K562 (cell line): ENCODE data around the gene SLC9C2. TPM values are rescaled to one million over a fixed set of nuclear protein-coding genes. Genes with fewer than 3 reads are reported as not detected.
"Not testable (repeated sequence)": the region's sequence is repeated elsewhere in the genome, so short reads cannot be mapped to it uniquely, and the experiment has no call there.

Experiments
- ATAC-seq: fragments of 200-7000 bp; cut with Tn5 transposase; 3 replicates; pipeline ENCODE4 v1.9.1; 2020; ENCODE audit warnings: moderate library complexity
- BruUV-seq: library from RNA; stranded (reverse); fragments of 400-500 nt; replicated peaks from 2 replicates; lab custom pipeline; 2021; lab: Mats Ljungman, UMichigan
- CTCF ChIA-PET: fragments of 300-600 bp; formaldehyde crosslinking; extraction: SDS; loops from one replicate; lab custom pipeline; 2021; ENCODE audit warnings: low intra/inter-chr PET ratio; lab: Yijun Ruan, JAX
- POLR2A ChIA-PET: fragments of 300-600, 350-650 bp; sonication (Branson Sonifier 250); formaldehyde crosslinking; extraction: SDS; loops from one replicate; lab custom pipeline; 2021; ENCODE audit warnings: antibody characterized with exemption, inconsistent platforms; lab: Yijun Ruan, JAX
- DNase-seq, 4 experiments: peaks; one replicate each; pipeline versions ENCODE4 v3.0.0 to v3.0.0-alpha.2; 2011 to 2018; ENCODE audit warnings: low spot score in 3 of 4, mixed read lengths in 3 of 4; ENCODE audit errors: extremely low read depth in 1 of 4
- FAIRE-seq: peaks from 2 replicates; lab custom pipeline; 2011; peaks lifted over from hg19 to GRCh38; lab: Jason Lieb, UNC
- H2AFZ ChIP-seq: 2 replicates; pipeline ENCODE4 v1.6.0; 2011; ENCODE audit warnings: low read depth, low read length, control low read depth, inconsistent platforms
- H3K27ac ChIP-seq: fragments of 200-600 bp; 3 replicates; pipeline ENCODE4 v1.8.0; 2011; ENCODE audit warnings: low read depth, mild to moderate bottlenecking, control low read depth, inconsistent platforms, low read length, moderate library complexity, mixed read lengths; ENCODE audit errors: extremely low read depth
- H3K27me3 ChIP-seq, 2 experiments: fragments of 300-600 bp in 1 of 2; 2 replicates in 1 of 2; 3 replicates in 1 of 2; pipeline versions ENCODE4 v1.6.0 to v1.8.0; 2011; ENCODE audit warnings: inconsistent platforms in 2 of 2, low read length in 2 of 2, mild to moderate bottlenecking in 1 of 2, mixed read lengths in 1 of 2, moderate library complexity in 1 of 2; ENCODE audit not compliant: control insufficient read depth in 2 of 2, insufficient read depth in 2 of 2
- H3K36me3 ChIP-seq: fragments of 300-600 bp; 3 replicates; pipeline ENCODE4 v1.8.0; 2011; ENCODE audit warnings: mild to moderate bottlenecking, low read length, inconsistent platforms; ENCODE audit not compliant: control insufficient read depth, insufficient read depth
- H3K4me1 ChIP-seq, 2 experiments: fragments of 200-600 bp in 1 of 2; replicated peaks in 1 of 2; 2 replicates in 1 of 2; 3 replicates in 1 of 2; pipeline versions ENCODE4 v1.5.1 to v1.8.0; 2011; ENCODE audit warnings: inconsistent platforms in 2 of 2, low read length in 2 of 2, mild to moderate bottlenecking in 1 of 2, mixed read lengths in 1 of 2, moderate library complexity in 1 of 2; ENCODE audit not compliant: control insufficient read depth in 2 of 2, insufficient read depth in 2 of 2
- H3K4me2 ChIP-seq: 2 replicates; pipeline ENCODE4 v1.6.1; 2011; ENCODE audit warnings: low read length, control low read depth, inconsistent platforms, mixed read lengths; ENCODE audit not compliant: insufficient read depth
- H3K4me3 ChIP-seq: fragments of 200-600 bp; sonication (generic), shearing (Covaris generic); 2 replicates; pipeline ENCODE4 v1.5.1; 2016; ENCODE audit warnings: control low read depth, inconsistent platforms
- H3K79me2 ChIP-seq: fragments of 200-600 bp; 3 replicates; pipeline ENCODE4 v1.8.0; 2011; ENCODE audit warnings: low read length, inconsistent platforms; ENCODE audit not compliant: control insufficient read depth, insufficient read depth
- H3K9ac ChIP-seq, 2 experiments: 2 replicates each; pipeline versions ENCODE4 v1.6.0 to v1.6.1; 2011; ENCODE audit warnings: low read depth in 2 of 2, low read length in 2 of 2, control low read depth in 1 of 2, inconsistent platforms in 1 of 2, mild to moderate bottlenecking in 1 of 2, mixed read lengths in 1 of 2; ENCODE audit not compliant: insufficient read depth in 1 of 2
- H3K9me1 ChIP-seq: one replicate; pipeline ENCODE4 v1.6.0; 2011; ENCODE audit warnings: inconsistent platforms, mild to moderate bottlenecking, low read length, moderate library complexity; ENCODE audit not compliant: control insufficient read depth, insufficient read depth
- H3K9me3 ChIP-seq: replicated peaks from 2 replicates; pipeline ENCODE4 v1.5.1; 2011; ENCODE audit warnings: low read depth, low read length, inconsistent platforms; ENCODE audit not compliant: control insufficient read depth, insufficient read depth
- H4K20me1 ChIP-seq: replicated peaks from 2 replicates; pipeline ENCODE4 v1.6.1; 2011; ENCODE audit warnings: low read length, inconsistent platforms, mixed read lengths; ENCODE audit not compliant: control insufficient read depth, insufficient read depth
- CBX3 ChIP-seq, 2 experiments: IDR thresholded peaks; 1 replicate in 1 of 2; 2 replicates in 1 of 2; pipeline ENCODE4 v1.6.1; 2012; ENCODE audit warnings: inconsistent platforms in 2 of 2, low read length in 2 of 2, borderline replicate concordance in 1 of 2, control low read depth in 1 of 2
- TRIM28 ChIP-seq: fragments of 450-650 bp; IDR thresholded peaks from 2 replicates; pipeline ENCODE4 v1.6.1; 2017
- ZNF561 ChIP-seq: fragments of 450-650 bp; formaldehyde crosslinking; conservative IDR thresholded peaks from 2 replicates; pipeline ENCODE4 v1.4.0; 2020; ENCODE audit warnings: mild to moderate bottlenecking, moderate library complexity
- WGBS: fragments of 100-300 bp; shearing (Covaris generic); methylation state at CpG from one replicate; pipeline ENCODE4 v1.1.6; 2016; ENCODE audit warnings: low coverage, mixed read lengths; ENCODE audit not compliant: insufficient coverage; ENCODE audit errors: missing lambda C conversion rate; 5-methylcytosine and 5-hydroxymethylcytosine counted together
- in situ Hi-C: fragments of 300-500 bp; cut with MboI; formaldehyde crosslinking; loops from 4 replicates; pipeline ENCODE4 v1.15.0; 2018; ENCODE audit warnings: inconsistent platforms, mixed read lengths
- intact Hi-C: fragments of 100-400 bp; cut with micrococcal nuclease; formaldehyde crosslinking; loops from 2 replicates; pipeline ENCODE4 v1.14.2; 2022
- polyA plus RNA-seq, 8 experiments: library from polyadenylated mRNA; depleted of rRNA in 4 of 8; stranded (reverse) in 5 of 8; unstranded in 3 of 8; fragments of >200 nt; fragmentation: Nextera tagmentation in 2 of 8; fragmentation: Illumina TruSeq in 1 of 8; extraction: Ambion mirVana in 2 of 8; extraction: Trizol in 1 of 8; gene quantifications; 2 replicates each; pipeline versions ENCODE4 v1.2.1 to v1.2.3, GENCODE V29; 2011 to 2014; ENCODE audit warnings: inconsistent platforms in 1 of 8, missing spikeins in 1 of 8
- total RNA-seq, 7 experiments: library from RNA; depleted of rRNA in 6 of 7; stranded (reverse); fragments of >200 nt in 6 of 7; fragmentation: Illumina TruSeq in 2 of 7; extraction: Trizol in 2 of 7; gene quantifications; 2 replicates each; pipeline versions ENCODE4 v1.2.1 to v1.2.3, GENCODE V29; 2011 to 2021; ENCODE audit warnings: low replicate concordance in 1 of 7
- TF ChIP-seq, protein P1 (sequence below): fragments of 450-650 bp; IDR thresholded peaks from 2 replicates; pipeline ENCODE4 v1.6.1; 2018; ENCODE audit warnings: mild to moderate bottlenecking, low read depth; ENCODE audit not compliant: partially characterized antibody

Gene SLC9C2
- total and polyA plus RNA-seq, 9 of the 15 experiments (the other 6 are each of a cell fraction or from before 2014, with no cell fraction given), result 0.11 to 0.22 (median 0.15) TPM; not detected in 5

DNA sequence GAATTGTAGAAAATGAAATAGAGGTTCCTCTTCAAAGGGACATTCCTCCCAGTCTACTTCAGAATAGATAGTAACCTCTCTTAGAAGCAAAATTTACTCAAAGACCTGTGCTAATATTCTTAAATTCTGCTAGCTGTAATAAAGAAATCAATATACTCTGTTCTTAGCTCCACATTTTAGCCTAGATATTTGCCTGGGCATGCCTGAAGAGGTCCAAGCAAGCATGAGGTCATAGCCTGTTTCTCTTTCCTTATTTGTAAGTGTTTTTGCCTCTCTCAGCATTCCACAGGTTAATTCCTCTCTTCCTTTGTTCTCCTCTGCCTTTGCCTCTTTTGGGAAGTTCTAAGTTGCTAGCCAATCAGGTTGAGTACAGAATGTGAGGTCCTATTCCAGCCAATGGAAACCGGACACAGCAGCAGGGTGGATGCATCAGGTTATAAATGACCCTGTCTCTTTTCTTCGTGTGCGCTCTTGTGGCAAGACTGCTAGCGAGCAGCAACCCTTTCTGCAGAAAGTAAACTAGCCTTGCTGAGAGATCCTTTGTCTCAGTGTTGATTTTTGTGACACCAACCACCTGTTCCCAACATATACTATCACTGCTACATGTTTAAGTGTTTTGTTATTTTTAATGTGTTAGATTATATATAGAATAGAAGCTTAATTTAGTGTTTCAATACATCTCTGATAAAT is 39.7 kb upstream of the SLC9C2 start:
- H3K4me1 ChIP-seq, BruUV-seq, FAIRE-seq, H3K4me2 ChIP-seq, H3K9me1 ChIP-seq, intact Hi-C loops, H3K27ac ChIP-seq, DNase-seq, H3K9ac ChIP-seq, ATAC-seq, H4K20me1 ChIP-seq, H3K4me3 ChIP-seq, H2AFZ ChIP-seq, CTCF ChIA-PET, H3K36me3 ChIP-seq, H3K27me3 ChIP-seq, H3K9me3 ChIP-seq, H3K79me2 ChIP-seq, in situ Hi-C loops: not testable (repeated sequence)
- 73% methylated on average over 4 of the region's 4 CpGs for WGBS
- POLR2A ChIA-PET, result interaction anchor here (0.7 to 1.4 kb wide), 2 partner anchors 40 to 104 kb away, joined by 5 read pairs; partner anchors contain the start of gene SLC9C2
- TF ChIP-seq TRIM28, result peak; percentile 27; the same call in 1 of the 2 replicates
- TF ChIP-seq, protein P1, sequence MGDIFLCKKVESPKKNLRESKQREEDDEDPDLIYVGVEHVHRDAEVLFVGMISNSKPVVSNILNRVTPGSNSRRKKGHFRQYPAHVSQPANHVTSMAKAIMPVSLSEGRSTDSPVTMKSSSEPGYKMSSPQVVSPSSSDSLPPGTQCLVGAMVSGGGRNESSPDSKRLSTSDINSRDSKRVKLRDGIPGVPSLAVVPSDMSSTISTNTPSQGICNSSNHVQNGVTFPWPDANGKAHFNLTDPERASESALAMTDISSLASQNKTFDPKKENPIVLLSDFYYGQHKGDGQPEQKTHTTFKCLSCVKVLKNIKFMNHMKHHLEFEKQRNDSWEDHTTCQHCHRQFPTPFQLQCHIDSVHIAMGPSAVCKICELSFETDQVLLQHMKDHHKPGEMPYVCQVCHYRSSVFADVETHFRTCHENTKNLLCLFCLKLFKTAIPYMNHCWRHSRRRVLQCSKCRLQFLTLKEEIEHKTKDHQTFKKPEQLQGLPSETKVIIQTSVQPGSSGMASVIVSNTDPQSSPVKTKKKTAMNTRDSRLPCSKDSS, result peak; percentile 34
- 0 out of 3 replicates have a peak, but pooled peaks of 1 of the 2 experiments have one; percentile 36 for TF ChIP-seq CBX3 (IDR thresholded peaks at IDR 0.05; ENCODE audit: borderline replicate concordance in 1 of 2, low read length in 2 of 2)
- TF ChIP-seq ZNF561 (CRISPR knock-in tag), result 0 out of 2 replicates have a peak, but pooled peaks have one; percentile 30
